Prostate gland (tissue), 2 donors: ENCODE measurements around the gene CACNG5.

Experiments
- POLR2A ChIP-seq: fragments of 450-650 bp; IDR thresholded peaks from one replicate; pipeline ENCODE4 v1.6.1; 2016; ENCODE audit warnings: antibody characterized with exemption, mild to moderate bottlenecking
- POLR2AphosphoS5 ChIP-seq: sonication (generic); formaldehyde crosslinking; IDR thresholded peaks from one replicate; pipeline ENCODE4 v1.6.1; 2017; ENCODE audit warnings: antibody characterized with exemption
- TF ChIP-seq, protein P1 (sequence below), 4 experiments: fragments of 200-600 bp in 2 of 4; fragments of 450-650 bp in 2 of 4; sonication (generic) in 2 of 4; IDR thresholded peaks; 1 replicate in 3 of 4; 2 replicates in 1 of 4; pipeline ENCODE4 v1.5.1; 2016 to 2019; ENCODE audit warnings: antibody characterized with exemption in 4 of 4, mild to moderate bottlenecking in 2 of 4, moderate library complexity in 2 of 4

DNA sequence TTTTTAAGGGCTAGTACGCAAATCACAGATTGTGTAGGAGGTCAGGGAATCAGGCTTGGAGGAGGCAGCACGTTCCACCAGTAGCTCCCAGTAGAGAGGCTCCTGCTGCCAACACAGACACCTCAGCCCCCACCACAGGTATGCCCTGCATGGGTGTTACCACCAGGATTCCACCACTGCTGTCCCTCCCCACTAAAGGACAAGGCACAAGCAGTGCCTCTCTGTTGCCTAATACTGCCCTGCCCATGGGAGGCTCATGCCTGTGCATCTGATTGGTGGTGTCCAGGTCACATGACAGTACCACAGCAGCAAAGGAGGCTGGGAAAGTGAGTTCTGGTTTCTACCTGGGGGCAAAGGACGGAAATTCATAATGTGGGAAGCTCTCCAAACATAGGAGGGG is 96.0 kb downstream of the CACNG5 start:
- TF ChIP-seq, protein P1, sequence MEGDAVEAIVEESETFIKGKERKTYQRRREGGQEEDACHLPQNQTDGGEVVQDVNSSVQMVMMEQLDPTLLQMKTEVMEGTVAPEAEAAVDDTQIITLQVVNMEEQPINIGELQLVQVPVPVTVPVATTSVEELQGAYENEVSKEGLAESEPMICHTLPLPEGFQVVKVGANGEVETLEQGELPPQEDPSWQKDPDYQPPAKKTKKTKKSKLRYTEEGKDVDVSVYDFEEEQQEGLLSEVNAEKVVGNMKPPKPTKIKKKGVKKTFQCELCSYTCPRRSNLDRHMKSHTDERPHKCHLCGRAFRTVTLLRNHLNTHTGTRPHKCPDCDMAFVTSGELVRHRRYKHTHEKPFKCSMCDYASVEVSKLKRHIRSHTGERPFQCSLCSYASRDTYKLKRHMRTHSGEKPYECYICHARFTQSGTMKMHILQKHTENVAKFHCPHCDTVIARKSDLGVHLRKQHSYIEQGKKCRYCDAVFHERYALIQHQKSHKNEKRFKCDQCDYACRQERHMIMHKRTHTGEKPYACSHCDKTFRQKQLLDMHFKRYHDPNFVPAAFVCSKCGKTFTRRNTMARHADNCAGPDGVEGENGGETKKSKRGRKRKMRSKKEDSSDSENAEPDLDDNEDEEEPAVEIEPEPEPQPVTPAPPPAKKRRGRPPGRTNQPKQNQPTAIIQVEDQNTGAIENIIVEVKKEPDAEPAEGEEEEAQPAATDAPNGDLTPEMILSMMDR (IDR thresholded peaks at IDR 0.05) = no peak
- TF ChIP-seq POLR2A (no peak), POLR2AphosphoS5 (no peak)
